CD14-positive monocyte (primary cell): ENCODE measurements around the gene SRPK1. TPM values are rescaled to one million over a fixed set of nuclear protein-coding genes. Genes with fewer than 3 reads are reported as not detected.

Experiments used
- DNase-seq, 3 donors: peaks; one replicate each; pipeline ENCODE4 v3.0.0-alpha.2; 2011 to 2022
- H2AFZ ChIP-seq: 2 replicates; pipeline ENCODE4 v1.6.0; 2012; ENCODE audit warnings: mild to moderate bottlenecking, low read depth, low read length, inconsistent platforms; ENCODE audit not compliant: insufficient read depth, poor library complexity, severe bottlenecking
- H3K27ac ChIP-seq, 2 donors: 1 replicate in 1 of 2; 2 replicates in 1 of 2; pipeline ENCODE4 v1.5.1; 2012 to 2013; ENCODE audit warnings: low read length in 2 of 2, control low read depth in 1 of 2, inconsistent platforms in 1 of 2, low read depth in 1 of 2, mild to moderate bottlenecking in 1 of 2
- H3K27me3 ChIP-seq, 2 donors: one replicate each; pipeline versions ENCODE4 v1.6.0 to v1.6.1; 2011 to 2013; ENCODE audit warnings: low read length in 2 of 2; ENCODE audit not compliant: control insufficient read depth in 2 of 2, insufficient read depth in 2 of 2
- H3K36me3 ChIP-seq, 2 donors: replicated peaks in 1 of 2; 1 replicate in 1 of 2; 2 replicates in 1 of 2; pipeline versions ENCODE4 v1.5.1 to v1.6.1; 2012 to 2013; ENCODE audit warnings: low read length in 2 of 2, control low read depth in 1 of 2, inconsistent platforms in 1 of 2, mild to moderate bottlenecking in 1 of 2; ENCODE audit not compliant: insufficient read depth in 2 of 2, control insufficient read depth in 1 of 2
- H3K4me1 ChIP-seq, 2 donors: 1 replicate in 1 of 2; 2 replicates in 1 of 2; pipeline versions ENCODE4 v1.5.1 to v1.6.1; 2012 to 2013; ENCODE audit warnings: low read length in 2 of 2, control low read depth in 1 of 2, inconsistent platforms in 1 of 2, mild to moderate bottlenecking in 1 of 2, moderate library complexity in 1 of 2; ENCODE audit not compliant: insufficient read depth in 2 of 2, control insufficient read depth in 1 of 2
- H3K4me2 ChIP-seq: replicated peaks from 2 replicates; pipeline ENCODE3; 2012; ENCODE audit warnings: low read length, moderate library complexity, mild to moderate bottlenecking; ENCODE audit not compliant: poor library complexity, severe bottlenecking; ENCODE audit errors: extremely low read depth
- H3K4me3 ChIP-seq, 3 experiments: fragments of 200-600 bp in 1 of 3; sonication (generic) in 1 of 3; replicated peaks in 1 of 3; 1 replicate in 2 of 3; 2 replicates in 1 of 3; pipeline ENCODE4 v1.5.1; 2011 to 2013; ENCODE audit warnings: low read length in 3 of 3, mild to moderate bottlenecking in 3 of 3, control low read depth in 2 of 3, low read depth in 2 of 3, inconsistent platforms in 1 of 3, moderate library complexity in 1 of 3
- H3K79me2 ChIP-seq: 2 replicates; pipeline ENCODE4 v1.6.0; 2012; ENCODE audit warnings: mild to moderate bottlenecking, control low read depth, inconsistent platforms, low read length, moderate library complexity; ENCODE audit not compliant: insufficient read depth
- H3K9ac ChIP-seq: 2 replicates; pipeline ENCODE4 v1.6.0; 2017; ENCODE audit warnings: low read length, mild to moderate bottlenecking; ENCODE audit not compliant: insufficient read depth, poor library complexity, severe bottlenecking
- H3K9me3 ChIP-seq, 2 donors: replicated peaks in 1 of 2; 1 replicate in 1 of 2; 2 replicates in 1 of 2; pipeline versions ENCODE4 v1.5.1 to v1.6.1; 2012 to 2013; ENCODE audit warnings: low read length in 2 of 2, control low read depth in 1 of 2; ENCODE audit not compliant: control insufficient read depth in 1 of 2, insufficient read depth in 1 of 2
- H4K20me1 ChIP-seq: 2 replicates; pipeline ENCODE4 v1.6.0; 2012; ENCODE audit warnings: mild to moderate bottlenecking, low read length, control low read depth, moderate library complexity; ENCODE audit not compliant: insufficient read depth
- H3K27ac Mint-ChIP-seq, 7 donors: one replicate each; pipeline ENCODE4 v1.8.0; 2020; ENCODE audit warnings: mild to moderate bottlenecking in 7 of 7, mixed read lengths in 7 of 7, moderate library complexity in 6 of 7, inconsistent platforms in 2 of 7
- H3K27me3 Mint-ChIP-seq, 3 donors: one replicate each; pipeline ENCODE4 v1.8.0; 2021 to 2022; ENCODE audit warnings: low read depth in 3 of 3, mild to moderate bottlenecking in 3 of 3, mixed read lengths in 3 of 3, moderate library complexity in 3 of 3, inconsistent platforms in 1 of 3
- H3K36me3 Mint-ChIP-seq, 2 donors: one replicate each; pipeline ENCODE4 v1.8.0; 2020; ENCODE audit warnings: mixed read lengths in 2 of 2, inconsistent platforms in 1 of 2, mild to moderate bottlenecking in 1 of 2
- H3K4me1 Mint-ChIP-seq: one replicate; pipeline ENCODE4 v1.8.0; 2020; ENCODE audit warnings: mild to moderate bottlenecking, mixed read lengths
- H3K4me3 Mint-ChIP-seq, 2 donors: one replicate each; pipeline ENCODE4 v1.8.0; 2020; ENCODE audit warnings: mild to moderate bottlenecking in 2 of 2, mixed read lengths in 2 of 2, moderate library complexity in 1 of 2
- H3K9me3 Mint-ChIP-seq, 7 donors: one replicate each; pipeline ENCODE4 v1.8.0; 2020 to 2022; ENCODE audit warnings: mixed read lengths in 7 of 7, mild to moderate bottlenecking in 6 of 7, moderate library complexity in 6 of 7, inconsistent platforms in 2 of 7
- WGBS: methylation state at CpG from one replicate; pipeline ENCODE4 v1.1.5; 2013; ENCODE audit warnings: missing lambda C conversion rate; ENCODE audit not compliant: insufficient coverage; 5-methylcytosine and 5-hydroxymethylcytosine counted together
- intact Hi-C, 2 donors: fragments of 100-400 bp; cut with micrococcal nuclease; formaldehyde crosslinking; loops; one replicate each; pipeline versions ENCODE4 v1.15.0 to v1.15.1; 2023
- polyA plus RNA-seq, 3 donors: library from polyadenylated mRNA; depleted of rRNA in 1 of 3; unstranded in 2 of 3; stranded (reverse) in 1 of 3; fragments of 300-500 nt in 2 of 3; fragments of >200 nt in 1 of 3; fragmentation: Illumina TruSeq in 2 of 3; gene quantifications; 1 replicate in 2 of 3; 2 replicates in 1 of 3; pipeline ENCODE4 v1.2.3, GENCODE V29; 2012 to 2021
- TF ChIP-seq, protein P1 (sequence below): fragments of 200-600 bp; IDR thresholded peaks from one replicate; pipeline ENCODE4 v1.8.0; 2022; ENCODE audit warnings: antibody characterized with exemption, mild to moderate bottlenecking

The SRPK1 gene
- polyA plus RNA-seq, 3 donors: 7.2 to 24.8 (median 20.5) TPM

DNA sequence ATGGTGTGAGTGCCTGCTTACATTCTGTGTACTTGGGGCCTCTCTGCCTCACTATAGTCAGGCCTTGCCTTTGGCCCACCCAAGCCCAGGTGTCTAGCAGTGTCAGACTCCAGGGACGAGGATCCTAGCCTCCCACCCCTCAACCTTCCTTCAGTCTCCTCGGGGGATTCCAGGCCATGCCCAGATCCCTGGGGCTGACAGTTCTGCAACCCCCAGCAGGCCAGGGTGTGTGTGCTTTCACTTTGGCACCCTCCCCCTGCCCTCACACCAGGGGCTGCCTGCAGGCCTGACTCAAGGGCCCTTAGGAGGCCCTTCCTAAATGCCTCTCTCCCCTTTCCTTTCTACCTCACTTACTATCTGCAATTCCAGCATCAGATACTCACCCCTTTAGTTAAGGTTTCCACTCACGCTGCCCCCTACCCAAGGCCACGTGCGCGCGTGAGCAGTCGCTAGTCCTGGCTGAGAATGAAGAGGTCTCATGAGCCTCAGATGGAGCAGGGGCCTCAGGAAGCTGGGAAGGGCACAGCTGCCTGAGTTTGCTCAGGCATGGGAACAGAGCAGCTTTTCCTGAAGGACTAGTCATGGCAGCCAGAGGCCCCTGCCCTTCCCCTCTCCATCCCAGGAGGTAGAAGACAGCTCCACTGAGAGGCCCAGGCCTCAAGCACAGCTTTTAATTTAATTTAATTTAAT, 122.9 kb downstream of the SRPK1 start:
- Histone ChIP-seq H3K4me2 (no peak overlapping the region), H3K36me3 (no peaks in the 10 kb centered on the region), H3K4me1 (no peaks in the 10 kb centered on the region), H4K20me1 (no peaks in the 10 kb centered on the region), H2AFZ (no peak overlapping the region), H3K79me2 (no peaks in the 10 kb centered on the region), H3K9ac (no peak overlapping the region), H3K4me3 (no peak overlapping the region), H3K27ac (no peak overlapping the region), H3K9me3 (no peaks in the 10 kb centered on the region), H3K27me3 (no peaks in the 10 kb centered on the region)
- intact Hi-C loops: loop anchor here in 1 of 2 donors (1.0 kb wide), 1 partner anchor 11 kb away; no protein-coding TSS in a partner anchor
- no peak for DNase-seq
- WGBS: 92% methylated on average over 8 of the region's 8 CpGs
- H3K4me1 Mint-ChIP-seq: no peaks in the 10 kb centered on the region
- TF ChIP-seq, protein P1, sequence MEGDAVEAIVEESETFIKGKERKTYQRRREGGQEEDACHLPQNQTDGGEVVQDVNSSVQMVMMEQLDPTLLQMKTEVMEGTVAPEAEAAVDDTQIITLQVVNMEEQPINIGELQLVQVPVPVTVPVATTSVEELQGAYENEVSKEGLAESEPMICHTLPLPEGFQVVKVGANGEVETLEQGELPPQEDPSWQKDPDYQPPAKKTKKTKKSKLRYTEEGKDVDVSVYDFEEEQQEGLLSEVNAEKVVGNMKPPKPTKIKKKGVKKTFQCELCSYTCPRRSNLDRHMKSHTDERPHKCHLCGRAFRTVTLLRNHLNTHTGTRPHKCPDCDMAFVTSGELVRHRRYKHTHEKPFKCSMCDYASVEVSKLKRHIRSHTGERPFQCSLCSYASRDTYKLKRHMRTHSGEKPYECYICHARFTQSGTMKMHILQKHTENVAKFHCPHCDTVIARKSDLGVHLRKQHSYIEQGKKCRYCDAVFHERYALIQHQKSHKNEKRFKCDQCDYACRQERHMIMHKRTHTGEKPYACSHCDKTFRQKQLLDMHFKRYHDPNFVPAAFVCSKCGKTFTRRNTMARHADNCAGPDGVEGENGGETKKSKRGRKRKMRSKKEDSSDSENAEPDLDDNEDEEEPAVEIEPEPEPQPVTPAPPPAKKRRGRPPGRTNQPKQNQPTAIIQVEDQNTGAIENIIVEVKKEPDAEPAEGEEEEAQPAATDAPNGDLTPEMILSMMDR: no peak
- no peaks in the 10 kb centered on the region for H3K36me3 Mint-ChIP-seq
- no peak overlapping the region for H3K4me3 Mint-ChIP-seq
- no peak overlapping the region for H3K27ac Mint-ChIP-seq
- peaks cover 9 to 14% (median 11%) of the 10 kb centered on the region in 3 donors for H3K27me3 Mint-ChIP-seq
- peaks cover 0 to 2% (median 0%) of the 10 kb centered on the region in 7 donors for H3K9me3 Mint-ChIP-seq

DNA sequence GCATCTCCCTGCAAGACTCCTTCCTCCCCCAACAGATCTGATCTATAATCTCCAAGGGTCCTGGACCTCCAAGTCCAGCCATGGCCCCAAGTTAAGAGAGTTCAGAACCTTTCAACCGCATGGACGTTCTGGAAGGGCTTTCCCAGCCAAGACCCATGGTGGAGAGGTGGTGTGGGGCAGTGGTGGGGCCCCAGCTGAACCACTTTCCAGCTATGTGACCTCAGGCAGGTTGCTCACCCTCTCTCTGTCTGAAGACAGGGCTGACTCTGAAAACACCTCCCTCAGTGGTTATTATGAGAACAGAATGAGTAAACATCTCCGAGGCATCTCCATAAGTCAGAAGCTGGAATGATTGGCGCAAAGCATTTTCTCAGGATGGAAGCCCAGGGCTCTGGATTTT, 124.7 kb downstream of the SRPK1 start:
- no peak for DNase-seq
- Histone ChIP-seq H4K20me1 (no peaks in the 10 kb centered on the region), H3K4me1 (no peaks in the 10 kb centered on the region), H3K4me2 (no peak overlapping the region), H3K4me3 (no peak overlapping the region), H3K27me3 (no peaks in the 10 kb centered on the region), H3K9ac (no peak overlapping the region), H3K36me3 (no peaks in the 10 kb centered on the region), H3K27ac (no peak overlapping the region), H2AFZ (no peak overlapping the region), H3K79me2 (no peaks in the 10 kb centered on the region), H3K9me3 (no peaks in the 10 kb centered on the region)
- intact Hi-C loops: no loop called here
- H3K27ac Mint-ChIP-seq: no peak overlapping the region
- H3K27me3 Mint-ChIP-seq: peaks cover 11 to 14% (median 13%) of the 10 kb centered on the region in 3 donors
- TF ChIP-seq, protein P1: no peak
- peaks cover 0 to 2% (median 0%) of the 10 kb centered on the region in 7 donors for H3K9me3 Mint-ChIP-seq
- WGBS: 78% methylated on average over 2 of the region's 4 CpGs
- H3K4me3 Mint-ChIP-seq: no peak overlapping the region
- H3K4me1 Mint-ChIP-seq: no peaks in the 10 kb centered on the region
- no peaks in the 10 kb centered on the region for H3K36me3 Mint-ChIP-seq
